ENCODE results near the gene LPP. TPM values are rescaled to one million over a fixed set of nuclear protein-coding genes. Genes with fewer than 3 reads are reported as not detected.

LPP gene
- polyA plus RNA-seq, 1 experiment: 76.3 TPM

DNA sequence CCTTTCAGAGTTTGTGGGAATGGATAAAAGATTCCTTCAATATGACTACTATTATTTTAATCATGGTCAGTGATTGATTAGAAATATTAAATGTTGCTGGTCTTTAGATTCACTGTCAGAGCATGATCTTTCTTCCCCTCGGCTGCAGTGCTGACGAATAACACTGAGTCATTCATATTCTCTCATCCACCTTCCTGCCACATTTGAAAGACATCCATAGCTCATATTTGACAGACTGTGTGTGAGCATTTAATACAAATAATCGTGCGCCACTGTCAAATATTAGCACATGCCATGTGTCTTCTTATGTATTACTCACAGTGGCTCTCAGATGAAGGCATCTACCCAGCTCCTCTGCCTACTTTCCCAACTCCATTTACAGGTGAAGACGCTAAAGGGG lies 541.3 kb downstream of the LPP start:
- DNase-seq (ENCODE audit: low read depth, low spot score): no peak
- ChIA-PET POLR2A (no interaction called here), CTCF (no interaction called here)
- no peaks in the 10 kb centered on the region for H3K27me3 ChIP-seq (ENCODE audit: control insufficient read depth, insufficient read depth, low read length)
- H3K9me3 ChIP-seq (ENCODE audit: control insufficient read depth, insufficient read depth, low read length): no peaks in the 10 kb centered on the region
- H3K27ac ChIP-seq (ENCODE audit: low read depth, low read length): no peak overlapping the region
- H3K4me3 ChIP-seq (ENCODE audit: low read depth, low read length): no peak overlapping the region
- TF ChIP-seq, protein P1, sequence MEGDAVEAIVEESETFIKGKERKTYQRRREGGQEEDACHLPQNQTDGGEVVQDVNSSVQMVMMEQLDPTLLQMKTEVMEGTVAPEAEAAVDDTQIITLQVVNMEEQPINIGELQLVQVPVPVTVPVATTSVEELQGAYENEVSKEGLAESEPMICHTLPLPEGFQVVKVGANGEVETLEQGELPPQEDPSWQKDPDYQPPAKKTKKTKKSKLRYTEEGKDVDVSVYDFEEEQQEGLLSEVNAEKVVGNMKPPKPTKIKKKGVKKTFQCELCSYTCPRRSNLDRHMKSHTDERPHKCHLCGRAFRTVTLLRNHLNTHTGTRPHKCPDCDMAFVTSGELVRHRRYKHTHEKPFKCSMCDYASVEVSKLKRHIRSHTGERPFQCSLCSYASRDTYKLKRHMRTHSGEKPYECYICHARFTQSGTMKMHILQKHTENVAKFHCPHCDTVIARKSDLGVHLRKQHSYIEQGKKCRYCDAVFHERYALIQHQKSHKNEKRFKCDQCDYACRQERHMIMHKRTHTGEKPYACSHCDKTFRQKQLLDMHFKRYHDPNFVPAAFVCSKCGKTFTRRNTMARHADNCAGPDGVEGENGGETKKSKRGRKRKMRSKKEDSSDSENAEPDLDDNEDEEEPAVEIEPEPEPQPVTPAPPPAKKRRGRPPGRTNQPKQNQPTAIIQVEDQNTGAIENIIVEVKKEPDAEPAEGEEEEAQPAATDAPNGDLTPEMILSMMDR (IDR thresholded peaks at IDR 0.05; ENCODE audit: low read depth, low read length): no peak

DNA sequence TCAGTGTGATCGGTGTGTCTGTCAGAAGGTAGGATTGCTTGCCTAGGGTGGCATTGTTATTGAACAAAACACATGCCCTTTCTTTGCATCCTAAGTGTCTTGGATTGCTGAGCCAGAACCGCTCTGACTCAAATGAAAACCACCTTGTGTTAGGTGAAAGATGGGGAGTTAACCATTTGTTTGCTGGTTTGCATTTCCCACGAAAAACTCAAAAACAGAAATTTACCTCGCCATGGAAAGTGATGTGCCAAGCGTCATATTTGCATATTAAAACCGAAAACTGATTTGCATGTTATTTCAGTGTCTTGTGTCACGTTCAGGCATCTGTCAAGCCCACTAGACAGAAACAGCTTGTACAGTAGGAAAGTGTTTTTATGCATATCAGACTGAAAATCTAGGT lies 543.2 kb downstream of the LPP start:
- ChIA-PET CTCF (interaction anchor here (1.6 kb wide), 1 partner anchor 957 kb away, joined by 11 read pairs; no protein-coding TSS in a partner anchor), POLR2A (no interaction called here)
- H3K27me3 ChIP-seq (ENCODE audit: control insufficient read depth, insufficient read depth, low read length): no peaks in the 10 kb centered on the region
- no peak for DNase-seq (ENCODE audit: low read depth, low spot score)
- H3K9me3 ChIP-seq (ENCODE audit: control insufficient read depth, insufficient read depth, low read length): no peaks in the 10 kb centered on the region
- H3K4me3 ChIP-seq (ENCODE audit: low read depth, low read length): no peak overlapping the region
- no peak overlapping the region for H3K27ac ChIP-seq (ENCODE audit: low read depth, low read length)
- TF ChIP-seq, protein P1 (IDR thresholded peaks at IDR 0.05; ENCODE audit: low read depth, low read length): no peak

DNA sequence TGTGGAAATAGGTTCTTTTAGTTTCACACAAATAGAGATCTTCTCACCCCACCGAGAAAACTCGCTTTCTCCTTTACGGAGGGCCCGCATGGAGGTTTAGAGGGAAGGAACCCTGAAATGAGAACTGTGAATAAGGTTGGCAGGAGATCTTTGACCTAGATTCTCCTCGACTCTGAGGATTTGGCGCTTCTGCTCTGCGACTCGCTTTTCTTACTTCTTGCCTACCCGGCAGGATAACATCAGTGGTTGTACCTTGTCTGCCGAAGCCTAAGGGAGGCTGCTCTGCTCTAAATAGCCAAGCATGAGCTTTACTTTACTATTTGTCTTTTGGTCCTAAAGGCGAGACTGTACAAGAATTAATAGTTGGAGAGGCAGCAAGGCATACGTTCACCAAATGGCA lies 544.5 kb downstream of the LPP start:
- POLR2A ChIA-PET: no interaction called here

DNA sequence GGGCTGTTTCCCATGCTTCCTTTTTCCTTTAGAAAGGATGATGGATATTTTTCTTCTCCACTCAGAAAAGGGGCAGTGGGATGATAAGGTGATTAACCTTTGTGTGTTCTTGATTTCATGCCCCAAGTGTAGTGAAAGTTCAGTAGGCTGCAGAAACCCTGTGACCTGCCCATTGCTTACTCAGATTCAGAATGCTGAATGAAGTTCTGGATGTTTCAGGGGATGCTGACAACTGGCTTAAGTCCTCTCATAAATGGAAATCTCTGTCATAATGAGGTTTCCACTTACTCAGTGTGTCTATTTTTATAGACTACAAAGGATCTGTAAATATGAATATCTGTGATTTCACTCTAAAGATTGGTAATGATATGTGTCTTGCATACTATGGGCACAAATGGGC lies 546.5 kb downstream of the LPP start:
- no peaks in the 10 kb centered on the region for H3K27me3 ChIP-seq (ENCODE audit: control insufficient read depth, insufficient read depth, low read length)
- no peak for DNase-seq (ENCODE audit: low read depth, low spot score)
- H3K27ac ChIP-seq (ENCODE audit: low read depth, low read length): no peak overlapping the region
- ChIA-PET POLR2A (no interaction called here), CTCF (interaction anchor here (1.2 kb wide), 1 partner anchor 14 kb away, joined by 3 read pairs; no protein-coding TSS in a partner anchor)
- H3K9me3 ChIP-seq (ENCODE audit: control insufficient read depth, insufficient read depth, low read length): no peaks in the 10 kb centered on the region
- TF ChIP-seq, protein P1 (IDR thresholded peaks at IDR 0.05; ENCODE audit: low read depth, low read length): no peak
- H3K4me3 ChIP-seq (ENCODE audit: low read depth, low read length): no peak overlapping the region

More for the DNA sequence above, 544.5 kb downstream of the LPP start:
- CTCF ChIA-PET: interaction anchor here (1.3 to 1.6 kb wide), 2 partner anchors 256 to 958 kb away, joined by 4 to 11 read pairs; no protein-coding TSS in a partner anchor
- no peaks in the 10 kb centered on the region for H3K27me3 ChIP-seq (ENCODE audit: control insufficient read depth, insufficient read depth, low read length)
- no peaks in the 10 kb centered on the region for H3K9me3 ChIP-seq (ENCODE audit: control insufficient read depth, insufficient read depth, low read length)
- no peak overlapping the region for H3K4me3 ChIP-seq (ENCODE audit: low read depth, low read length)
- TF ChIP-seq, protein P1 (IDR thresholded peaks at IDR 0.05; ENCODE audit: low read depth, low read length): no peak
- no peak overlapping the region for H3K27ac ChIP-seq (ENCODE audit: low read depth, low read length)
- no peak for DNase-seq (ENCODE audit: low read depth, low spot score)

DNA sequence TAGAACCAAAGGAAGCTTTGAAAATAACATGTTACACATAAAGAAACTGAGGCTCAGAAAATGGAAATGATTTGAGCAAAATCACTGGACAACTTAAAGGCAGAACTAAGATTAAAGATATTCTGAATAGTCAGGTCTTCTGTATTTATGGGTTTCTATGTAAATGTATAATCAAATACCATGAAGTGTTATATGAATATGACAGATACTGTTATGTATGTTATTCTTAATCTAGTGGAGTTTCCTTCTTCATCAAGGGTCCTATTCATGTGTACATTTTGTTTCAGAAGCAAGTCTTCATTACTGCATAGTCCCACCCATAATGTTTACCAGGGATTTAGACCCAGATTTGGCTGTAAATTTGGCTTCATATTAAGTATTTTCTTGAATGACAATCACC lies 547.0 kb downstream of the LPP start:
- TF ChIP-seq, protein P1 (IDR thresholded peaks at IDR 0.05; ENCODE audit: low read depth, low read length): no peak
- CTCF ChIA-PET: no interaction called here
- POLR2A ChIA-PET: no interaction called here
- H3K27me3 ChIP-seq (ENCODE audit: control insufficient read depth, insufficient read depth, low read length): no peaks in the 10 kb centered on the region
- no peak overlapping the region for H3K4me3 ChIP-seq (ENCODE audit: low read depth, low read length)
- no peaks in the 10 kb centered on the region for H3K9me3 ChIP-seq (ENCODE audit: control insufficient read depth, insufficient read depth, low read length)
- DNase-seq (ENCODE audit: low read depth, low spot score): no peak
- H3K27ac ChIP-seq (ENCODE audit: low read depth, low read length): no peak overlapping the region
